ENCODE measurements around the gene GNAS. TPM values are rescaled to one million over a fixed set of nuclear protein-coding genes. Genes with fewer than 3 reads are reported as not detected.
A peak's percentile ranks its signal among the peaks of the same experiment; 100 is the strongest.

Gene GNAS
- total and polyA plus RNA-seq, 10 of the 15 experiments (the other 5 are each of a cell fraction or from before 2014, with no cell fraction given) = 209 to 950 (median 394) TPM

GRCh38 chr20:58880994-58881752, 28.7 kb downstream of the GNAS start (continued):
- TF ChIP-seq DPF2 (IDR thresholded peaks at IDR 0.05) = no peak
- peak; percentile 48; the same call in 1 of the 2 replicates for TF ChIP-seq RAD21 (IDR thresholded peaks at IDR 0.05; ENCODE audit: insufficient read depth, low read depth, low read length)
- TF ChIP-seq CHD1 (IDR thresholded peaks at IDR 0.05; ENCODE audit: low read depth, low read length) = no peak
- TF ChIP-seq IKZF1 (conservative IDR thresholded peaks at IDR 0.05) = no peak
- TF ChIP-seq SREBF1 (IDR thresholded peaks at IDR 0.05; ENCODE audit: low read length) = no peak
- TF ChIP-seq E4F1 (IDR thresholded peaks at IDR 0.05; ENCODE audit: borderline replicate concordance, partially characterized antibody) = no peak
- peak; percentile 39; the same call in 1 of the 2 replicates for TF ChIP-seq EED (IDR thresholded peaks at IDR 0.05; ENCODE audit: low read depth)
- TF ChIP-seq SPI1 (IDR thresholded peaks at IDR 0.05; ENCODE audit: borderline replicate concordance, insufficient read depth, low read depth, low read length) = 0 out of 2 replicates have a peak, but pooled peaks have one; percentile 8
- TF ChIP-seq HDAC6 (IDR thresholded peaks at IDR 0.05; ENCODE audit: unreplicated experiment) = no peak

- no peak for FAIRE-seq
These were observed 30.2 kb downstream of the GNAS start for GRCh38 chr20:58882704-58883089.

More at GRCh38 chr20:58882704-58883089, 30.2 kb downstream of the GNAS start:
- Histone ChIP-seq H3K4me3 (no peak overlapping the region), H3K4me1 (ENCODE audit: control insufficient read depth, insufficient read depth, low read length) (peaks cover 16% of the 10 kb centered on the region), H4K20me1 (ENCODE audit: control insufficient read depth, insufficient read depth) (no peaks in the 10 kb centered on the region), H3K4me2 (ENCODE audit: control insufficient read depth, insufficient read depth) (no peak overlapping the region), H2AFZ (ENCODE audit: control insufficient read depth, low read depth, low read length) (no peak overlapping the region), H3K36me3 (ENCODE audit: control insufficient read depth in 2 of 2, insufficient read depth in 2 of 2, low read length in 1 of 2) (no peaks in the 10 kb centered on the region), H3K9ac (ENCODE audit: control insufficient read depth, insufficient read depth, low read length) (no peak overlapping the region), H3K27ac (ENCODE audit: control insufficient read depth, insufficient read depth) (no peak overlapping the region), H3K27me3 (replicated peaks in 1 of 2; ENCODE audit: control insufficient read depth in 2 of 2, insufficient read depth in 2 of 2, low read length in 1 of 2) (no peaks in the 10 kb centered on the region), H3K9me3 (replicated peaks; ENCODE audit: control insufficient read depth, insufficient read depth, low read length) (no peaks in the 10 kb centered on the region), H3K79me2 (ENCODE audit: control insufficient read depth, insufficient read depth, low read length) (no peaks in the 10 kb centered on the region)
- intact Hi-C loops (cut with micrococcal nuclease; ENCODE audit: unreplicated experiment) = no loop called here
- ChIA-PET CTCF (interaction anchor here (0.9 to 2.8 kb wide), 4 partner anchors 13 to 648 kb away, joined by 3 to 12 read pairs (median 3); no protein-coding TSS in a partner anchor), SMC1A (ENCODE audit: uncharacterized antibody, unreplicated experiment) (interaction anchor here (1.3 to 1.8 kb wide), 3 partner anchors 16 to 325 kb away, joined by 4 to 7 read pairs (median 5); no protein-coding TSS in a partner anchor), RAD21 (ENCODE audit: unreplicated experiment) (interaction anchor here (1.9 kb wide), 1 partner anchor 13 kb away, joined by 4 read pairs; no protein-coding TSS in a partner anchor), POLR2A (no interaction called here)
- no TSS peak for BruUV-seq (replicated peaks)
- WGBS (ENCODE audit: insufficient coverage, insufficient replicate concordance, low lambda C conversion rate, missing lambda C conversion rate) = 76% methylated on average over 5 of the region's 5 CpGs
- TF ChIP-seq IKZF1 (conservative IDR thresholded peaks at IDR 0.05) = no peak
- TF ChIP-seq ZBTB11 (CRISPR knock-in tag; IDR thresholded peaks at IDR 0.05) = no peak
- no peak for TF ChIP-seq USF2 (IDR thresholded peaks at IDR 0.05; ENCODE audit: borderline replicate concordance, low read depth, low read length)
- TF ChIP-seq ATF2 (IDR thresholded peaks at IDR 0.05; ENCODE audit: low read length) = no peak
- no peak for TF ChIP-seq RFX5 (IDR thresholded peaks at IDR 0.05; ENCODE audit: low read depth, low read length)
- DNase-seq (ENCODE audit: low read depth, low spot score) (no peak), ATAC-seq (no peak)
- in situ Hi-C loops (cut with MboI) = no loop called here
